ENCODE measurements around the gene PRPF40B.

DNA sequence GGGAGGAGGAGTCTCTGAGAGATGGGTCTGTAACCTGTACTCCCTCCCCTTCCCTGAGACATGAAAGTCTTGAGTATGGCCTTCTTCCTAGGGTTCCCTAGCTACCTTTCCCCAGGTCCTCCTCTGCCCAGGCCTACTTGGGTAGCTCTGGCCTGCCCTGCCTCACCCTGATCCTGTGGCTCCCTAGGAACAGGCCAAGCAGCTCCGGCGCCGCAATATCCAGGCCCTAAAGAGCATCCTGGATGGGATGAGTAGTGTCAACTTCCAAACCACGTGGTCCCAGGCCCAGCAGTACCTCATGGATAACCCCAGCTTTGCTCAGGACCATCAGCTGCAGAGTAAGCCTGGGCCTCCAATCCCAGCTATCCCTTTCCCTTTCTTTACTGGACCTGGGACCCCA is 12.3 kb downstream of the PRPF40B start:
- TF ChIP-seq, protein P1, sequence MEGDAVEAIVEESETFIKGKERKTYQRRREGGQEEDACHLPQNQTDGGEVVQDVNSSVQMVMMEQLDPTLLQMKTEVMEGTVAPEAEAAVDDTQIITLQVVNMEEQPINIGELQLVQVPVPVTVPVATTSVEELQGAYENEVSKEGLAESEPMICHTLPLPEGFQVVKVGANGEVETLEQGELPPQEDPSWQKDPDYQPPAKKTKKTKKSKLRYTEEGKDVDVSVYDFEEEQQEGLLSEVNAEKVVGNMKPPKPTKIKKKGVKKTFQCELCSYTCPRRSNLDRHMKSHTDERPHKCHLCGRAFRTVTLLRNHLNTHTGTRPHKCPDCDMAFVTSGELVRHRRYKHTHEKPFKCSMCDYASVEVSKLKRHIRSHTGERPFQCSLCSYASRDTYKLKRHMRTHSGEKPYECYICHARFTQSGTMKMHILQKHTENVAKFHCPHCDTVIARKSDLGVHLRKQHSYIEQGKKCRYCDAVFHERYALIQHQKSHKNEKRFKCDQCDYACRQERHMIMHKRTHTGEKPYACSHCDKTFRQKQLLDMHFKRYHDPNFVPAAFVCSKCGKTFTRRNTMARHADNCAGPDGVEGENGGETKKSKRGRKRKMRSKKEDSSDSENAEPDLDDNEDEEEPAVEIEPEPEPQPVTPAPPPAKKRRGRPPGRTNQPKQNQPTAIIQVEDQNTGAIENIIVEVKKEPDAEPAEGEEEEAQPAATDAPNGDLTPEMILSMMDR (IDR thresholded peaks at IDR 0.05): no peak
- no peak for TF ChIP-seq POLR2A (IDR thresholded peaks at IDR 0.05)
- TF ChIP-seq POLR2AphosphoS5 (IDR thresholded peaks at IDR 0.05): no peak
